ENCODE measurements around the gene TECTB.

The TECTB gene

DNA sequence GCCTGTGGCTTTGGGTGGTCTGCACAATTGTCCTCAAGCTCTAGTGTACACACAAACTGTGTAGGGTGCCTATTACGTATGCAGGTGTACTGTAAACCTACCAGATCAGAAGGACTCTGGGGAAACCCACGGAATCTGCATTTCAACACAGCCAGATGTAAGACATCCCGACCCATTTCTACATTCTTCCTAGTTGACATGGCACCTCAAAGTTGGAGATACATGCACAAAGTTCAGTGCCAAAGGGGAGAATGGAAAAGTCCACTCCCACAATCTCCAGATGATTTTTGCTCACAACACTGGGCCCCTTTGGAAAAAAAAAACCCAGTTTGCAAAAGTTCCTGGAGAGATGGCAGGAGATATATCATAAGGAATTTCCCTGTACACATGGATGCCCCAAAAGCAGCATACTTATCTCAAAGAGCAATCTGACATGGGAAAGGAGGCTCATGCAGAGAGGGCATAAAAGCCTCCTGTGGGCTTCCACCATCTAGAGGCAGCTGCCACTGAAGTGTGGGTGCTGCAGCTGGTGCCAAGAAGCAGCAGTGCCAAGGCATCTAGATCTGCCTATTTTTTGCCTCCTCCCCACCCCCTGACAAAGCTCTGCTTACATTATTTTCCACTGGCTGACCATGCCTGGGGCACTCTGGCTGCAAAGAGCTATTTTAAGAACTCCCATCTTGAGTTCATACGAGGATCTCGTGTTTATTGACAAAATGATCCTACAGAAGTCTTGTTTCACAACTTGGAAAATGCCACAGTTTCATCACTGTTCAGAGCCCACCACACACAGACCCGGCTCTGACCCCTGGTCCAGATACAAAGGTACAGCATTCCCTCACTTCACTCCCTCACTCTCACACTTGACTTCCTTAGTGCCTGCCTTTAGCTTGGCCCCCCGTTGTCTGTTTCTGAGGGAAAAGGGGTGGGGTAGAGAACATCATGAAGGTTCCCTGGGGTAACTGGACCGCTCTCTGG, 12.9 kb downstream of the TECTB start:
- Histone ChIP-seq H3K9me3 (ENCODE audit: control insufficient read depth, insufficient read depth, low read length) (no peaks in the 10 kb centered on the region), H3K4me1 (ENCODE audit: control insufficient read depth, insufficient read depth, low read length) (no peaks in the 10 kb centered on the region), H3K4me3 (ENCODE audit: low read depth, low read length) (no peak overlapping the region), H3K27me3 (ENCODE audit: control insufficient read depth, insufficient read depth, low read length) (no peaks in the 10 kb centered on the region), H3K9ac (ENCODE audit: low read depth, low read length) (no peak overlapping the region), H3K36me3 (ENCODE audit: control insufficient read depth, insufficient read depth, low read length) (no peaks in the 10 kb centered on the region)

DNA sequence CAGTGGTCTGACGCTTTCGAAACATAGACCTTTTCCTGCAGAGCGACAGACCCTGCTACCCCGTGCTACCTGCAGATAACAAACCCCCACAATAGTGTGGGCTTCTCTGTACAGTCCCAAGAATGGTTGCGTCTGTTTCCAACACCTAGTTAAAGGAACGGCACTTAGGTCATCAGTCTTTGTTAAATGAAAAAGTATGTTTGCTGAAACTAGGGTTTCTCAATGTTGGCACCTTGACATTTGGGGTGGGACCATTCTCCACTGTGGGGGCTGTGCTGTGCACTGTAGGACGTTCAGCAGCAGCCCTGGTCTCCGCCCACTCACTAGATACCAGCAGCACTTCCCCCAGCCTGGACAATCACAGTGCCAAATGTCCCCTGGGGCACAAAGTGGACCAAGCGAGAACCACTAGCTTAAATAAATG, 13.7 kb downstream of the TECTB start:
- Histone ChIP-seq H3K9me3 (ENCODE audit: control insufficient read depth, insufficient read depth, low read length) (no peaks in the 10 kb centered on the region), H3K36me3 (ENCODE audit: control insufficient read depth, insufficient read depth, low read length) (no peaks in the 10 kb centered on the region), H3K4me1 (ENCODE audit: control insufficient read depth, insufficient read depth, low read length) (no peaks in the 10 kb centered on the region), H3K4me3 (ENCODE audit: low read depth, low read length) (no peak overlapping the region), H3K9ac (ENCODE audit: low read depth, low read length) (no peak overlapping the region), H3K27me3 (ENCODE audit: control insufficient read depth, insufficient read depth, low read length) (no peaks in the 10 kb centered on the region)

GRCh38 chr10:112298581-112298980, 15.4 kb downstream of the TECTB start:
- H3K4me3 ChIP-seq (ENCODE audit: low read depth, low read length) = no peak overlapping the region
- H3K27me3 ChIP-seq (ENCODE audit: control insufficient read depth, insufficient read depth, low read length) = no peaks in the 10 kb centered on the region
- no peaks in the 10 kb centered on the region for H3K36me3 ChIP-seq (ENCODE audit: control insufficient read depth, insufficient read depth, low read length)
- H3K9me3 ChIP-seq (ENCODE audit: control insufficient read depth, insufficient read depth, low read length) = no peaks in the 10 kb centered on the region
- H3K4me1 ChIP-seq (ENCODE audit: control insufficient read depth, insufficient read depth, low read length) = no peaks in the 10 kb centered on the region
- no peak overlapping the region for H3K9ac ChIP-seq (ENCODE audit: low read depth, low read length)

DNA sequence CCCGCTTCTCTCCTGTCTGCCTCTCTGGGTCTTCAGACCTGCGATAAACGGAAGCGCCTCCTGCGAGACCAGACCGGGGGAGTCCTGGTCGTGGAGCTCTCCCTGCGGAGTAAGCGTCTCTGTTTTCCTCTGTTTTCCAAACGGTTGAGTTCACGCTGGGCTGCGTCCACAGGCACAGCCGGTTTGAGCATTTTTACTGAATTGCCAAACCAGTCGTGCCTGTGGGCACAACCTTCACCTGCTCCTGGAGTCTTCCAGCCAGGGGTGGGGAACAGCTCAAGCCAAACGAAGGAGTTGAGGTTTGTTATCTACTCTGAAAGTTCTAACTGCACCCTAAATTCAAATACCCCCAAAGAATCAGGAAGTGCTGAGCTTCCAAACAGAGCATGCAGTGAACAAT, 16.3 kb downstream of the TECTB start:
- no peaks in the 10 kb centered on the region for H3K36me3 ChIP-seq (ENCODE audit: control insufficient read depth, insufficient read depth, low read length)
- no peak overlapping the region for H3K4me3 ChIP-seq (ENCODE audit: low read depth, low read length)
- H3K9ac ChIP-seq (ENCODE audit: low read depth, low read length) = no peak overlapping the region
- H3K27me3 ChIP-seq (ENCODE audit: control insufficient read depth, insufficient read depth, low read length) = no peaks in the 10 kb centered on the region
- no peaks in the 10 kb centered on the region for H3K9me3 ChIP-seq (ENCODE audit: control insufficient read depth, insufficient read depth, low read length)
- no peaks in the 10 kb centered on the region for H3K4me1 ChIP-seq (ENCODE audit: control insufficient read depth, insufficient read depth, low read length)

DNA sequence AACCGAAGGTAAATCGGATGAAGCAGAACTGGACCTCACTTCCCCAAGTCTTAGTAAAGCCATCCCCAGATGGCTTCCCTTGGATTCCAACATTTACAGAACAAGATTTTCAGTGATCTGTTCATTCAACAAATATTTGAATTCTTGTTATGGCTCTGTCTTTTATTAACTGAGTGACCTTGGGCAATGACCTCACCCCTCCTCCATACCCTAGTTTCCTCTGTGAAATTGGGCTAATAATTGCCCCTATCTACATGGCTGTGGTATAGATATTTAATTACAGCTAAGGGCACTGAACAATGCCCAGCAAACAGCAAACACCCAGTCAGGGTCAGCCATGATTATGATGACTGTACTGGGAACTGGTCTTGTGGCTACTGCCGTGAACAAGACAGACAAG, 19.1 kb downstream of the TECTB start:
- H3K27me3 ChIP-seq (ENCODE audit: control insufficient read depth, insufficient read depth, low read length) = no peaks in the 10 kb centered on the region
- H3K4me3 ChIP-seq (ENCODE audit: low read depth, low read length) = no peak overlapping the region
- H3K36me3 ChIP-seq (ENCODE audit: control insufficient read depth, insufficient read depth, low read length) = no peaks in the 10 kb centered on the region
- H3K4me1 ChIP-seq (ENCODE audit: control insufficient read depth, insufficient read depth, low read length) = no peaks in the 10 kb centered on the region
- no peak overlapping the region for H3K9ac ChIP-seq (ENCODE audit: low read depth, low read length)
- no peaks in the 10 kb centered on the region for H3K9me3 ChIP-seq (ENCODE audit: control insufficient read depth, insufficient read depth, low read length)

GRCh38 chr10:112303528-112303927, 20.3 kb downstream of the TECTB start:
- Histone ChIP-seq H3K9me3 (ENCODE audit: control insufficient read depth, insufficient read depth, low read length) (no peaks in the 10 kb centered on the region), H3K27me3 (ENCODE audit: control insufficient read depth, insufficient read depth, low read length) (no peaks in the 10 kb centered on the region), H3K9ac (ENCODE audit: low read depth, low read length) (no peak overlapping the region), H3K36me3 (ENCODE audit: control insufficient read depth, insufficient read depth, low read length) (no peaks in the 10 kb centered on the region), H3K4me1 (ENCODE audit: control insufficient read depth, insufficient read depth, low read length) (peaks cover 4% of the 10 kb centered on the region), H3K4me3 (ENCODE audit: low read depth, low read length) (no peak overlapping the region)

GRCh38 chr10:112304267-112304859, 21.2 kb downstream of the TECTB start:
- Histone ChIP-seq H3K4me1 (ENCODE audit: control insufficient read depth, insufficient read depth, low read length) (peaks cover 4% of the 10 kb centered on the region), H3K9ac (ENCODE audit: low read depth, low read length) (no peak overlapping the region), H3K27me3 (ENCODE audit: control insufficient read depth, insufficient read depth, low read length) (no peaks in the 10 kb centered on the region), H3K9me3 (ENCODE audit: control insufficient read depth, insufficient read depth, low read length) (no peaks in the 10 kb centered on the region), H3K36me3 (ENCODE audit: control insufficient read depth, insufficient read depth, low read length) (no peaks in the 10 kb centered on the region), H3K4me3 (ENCODE audit: low read depth, low read length) (no peak overlapping the region)

DNA sequence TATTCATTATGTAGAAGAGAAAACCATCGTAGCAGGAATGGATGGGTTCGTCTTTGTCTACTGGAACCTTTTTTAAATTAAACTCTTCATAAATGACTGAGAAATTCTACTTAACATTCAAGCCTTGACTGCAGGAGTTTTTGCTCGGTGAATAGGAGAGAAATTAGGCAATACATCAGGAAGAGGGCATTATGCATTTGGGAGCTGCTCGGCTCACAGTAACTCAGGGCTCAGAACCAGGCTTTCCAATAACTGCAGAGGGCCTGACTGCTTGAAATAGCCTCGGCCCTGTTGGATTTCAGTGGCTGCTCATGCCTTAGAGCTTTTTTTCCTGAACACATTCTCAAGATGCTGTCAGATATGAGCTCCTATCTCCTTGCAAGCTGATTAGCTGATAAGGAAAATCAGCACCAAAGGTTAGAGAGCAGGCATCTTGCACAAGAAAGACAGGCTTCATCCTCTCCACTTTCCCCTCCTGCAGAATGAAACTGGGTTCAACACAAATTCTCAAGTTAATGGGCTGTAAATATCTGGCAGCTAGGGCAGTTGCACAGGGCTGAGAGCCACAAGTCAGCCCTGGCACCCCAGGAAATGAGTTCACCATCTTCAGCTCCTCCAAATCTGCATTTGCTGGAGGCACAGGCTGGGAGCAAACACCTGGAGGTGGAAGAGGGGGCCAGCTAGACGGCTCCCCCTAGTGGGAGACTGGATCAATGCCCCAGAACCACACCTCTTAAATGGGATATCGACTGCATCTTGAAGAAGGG, 24.3 kb downstream of the TECTB start:
- peaks cover 4% of the 10 kb centered on the region for H3K4me1 ChIP-seq (ENCODE audit: control insufficient read depth, insufficient read depth, low read length)
- H3K4me3 ChIP-seq (ENCODE audit: low read depth, low read length) = no peak overlapping the region
- H3K27me3 ChIP-seq (ENCODE audit: control insufficient read depth, insufficient read depth, low read length) = no peaks in the 10 kb centered on the region
- no peak overlapping the region for H3K9ac ChIP-seq (ENCODE audit: low read depth, low read length)
- H3K9me3 ChIP-seq (ENCODE audit: control insufficient read depth, insufficient read depth, low read length) = no peaks in the 10 kb centered on the region
- H3K36me3 ChIP-seq (ENCODE audit: control insufficient read depth, insufficient read depth, low read length) = no peaks in the 10 kb centered on the region

DNA sequence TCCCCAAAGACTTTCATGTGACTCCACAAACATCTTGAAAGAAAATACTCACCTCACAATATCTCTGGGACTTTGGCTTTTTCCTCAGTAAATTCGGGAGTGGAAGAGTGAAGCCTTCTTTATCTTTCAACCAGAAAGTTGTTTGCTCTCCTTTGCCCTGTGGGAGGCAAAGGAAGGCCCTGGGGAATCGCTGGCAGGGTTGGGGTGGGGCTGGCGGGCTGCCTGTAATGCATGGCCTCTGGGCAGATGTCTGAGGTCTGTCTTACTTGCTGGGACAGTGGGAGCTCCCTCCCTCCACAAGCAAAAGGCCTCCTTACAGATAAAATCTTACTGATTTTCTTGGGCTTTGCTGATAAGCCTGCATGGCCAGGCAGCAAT, 24.9 kb downstream of the TECTB start:
- H3K4me1 ChIP-seq (ENCODE audit: control insufficient read depth, insufficient read depth, low read length) = peaks cover 4% of the 10 kb centered on the region
- no peaks in the 10 kb centered on the region for H3K36me3 ChIP-seq (ENCODE audit: control insufficient read depth, insufficient read depth, low read length)
- H3K4me3 ChIP-seq (ENCODE audit: low read depth, low read length) = no peak overlapping the region
- no peaks in the 10 kb centered on the region for H3K27me3 ChIP-seq (ENCODE audit: control insufficient read depth, insufficient read depth, low read length)
- H3K9me3 ChIP-seq (ENCODE audit: control insufficient read depth, insufficient read depth, low read length) = no peaks in the 10 kb centered on the region
- no peak overlapping the region for H3K9ac ChIP-seq (ENCODE audit: low read depth, low read length)

GRCh38 chr10:112311481-112311880, 28.3 kb downstream of the TECTB start:
- Histone ChIP-seq H3K36me3 (ENCODE audit: control insufficient read depth, insufficient read depth, low read length) (no peaks in the 10 kb centered on the region), H3K4me1 (ENCODE audit: control insufficient read depth, insufficient read depth, low read length) (peaks cover 4% of the 10 kb centered on the region), H3K9ac (ENCODE audit: low read depth, low read length) (no peak overlapping the region), H3K27me3 (ENCODE audit: control insufficient read depth, insufficient read depth, low read length) (no peaks in the 10 kb centered on the region), H3K4me3 (ENCODE audit: low read depth, low read length) (no peak overlapping the region), H3K9me3 (ENCODE audit: control insufficient read depth, insufficient read depth, low read length) (no peaks in the 10 kb centered on the region)

- H3K4me1 ChIP-seq (ENCODE audit: control insufficient read depth, insufficient read depth, low read length) = no peaks in the 10 kb centered on the region
- H3K36me3 ChIP-seq (ENCODE audit: control insufficient read depth, insufficient read depth, low read length) = no peaks in the 10 kb centered on the region
- H3K9ac ChIP-seq (ENCODE audit: low read depth, low read length) = no peak overlapping the region
- no peak overlapping the region for H3K4me3 ChIP-seq (ENCODE audit: low read depth, low read length)
- no peaks in the 10 kb centered on the region for H3K9me3 ChIP-seq (ENCODE audit: control insufficient read depth, insufficient read depth, low read length)
- no peaks in the 10 kb centered on the region for H3K27me3 ChIP-seq (ENCODE audit: control insufficient read depth, insufficient read depth, low read length)
Observed at GRCh38 chr10:112313234-112313633, 30.0 kb downstream of the TECTB start.
